RWPE2 (cell line): ENCODE measurements around the gene PCNT.

ENCODE experiments used
- ATAC-seq: fragments of 200-7000 bp; cut with Tn5 transposase; 3 replicates; pipeline ENCODE4 v1.9.1; 2021; ENCODE audit warnings: low read depth
- DNase-seq: peaks from one replicate; pipeline ENCODE4 v3.0.0-alpha.2; 2020; ENCODE audit warnings: low spot score
- H3K27ac ChIP-seq: fragments of 450-650 bp; 2 replicates; pipeline ENCODE4 v1.5.1; 2017; ENCODE audit warnings: mild to moderate bottlenecking; ENCODE audit not compliant: poor library complexity, severe bottlenecking
- H3K27me3 ChIP-seq: fragments of 250-450 bp; sonication (Bioruptor Pico); 2 replicates; pipeline ENCODE4 v1.5.1; 2021; ENCODE audit warnings: mild to moderate bottlenecking, moderate library complexity; ENCODE audit not compliant: insufficient read depth, poor library complexity, severe bottlenecking
- H3K36me3 ChIP-seq: fragments of 250-450 bp; sonication (Bioruptor Pico); 2 replicates; pipeline ENCODE4 v1.5.1; 2020; ENCODE audit warnings: low read depth, mild to moderate bottlenecking, moderate library complexity
- H3K4me1 ChIP-seq: fragments of 250-450 bp; sonication (Bioruptor Pico); 2 replicates; pipeline ENCODE4 v1.5.1; 2021; ENCODE audit warnings: mild to moderate bottlenecking, moderate library complexity; ENCODE audit not compliant: insufficient read depth, poor library complexity, severe bottlenecking
- H3K4me3 ChIP-seq: fragments of 250-450 bp; sonication (Bioruptor Pico); 2 replicates; pipeline ENCODE4 v1.5.1; 2021; ENCODE audit warnings: mild to moderate bottlenecking, moderate library complexity; ENCODE audit not compliant: severe bottlenecking
- H3K9me3 ChIP-seq: fragments of 250-450 bp; sonication (Bioruptor Pico); 2 replicates; pipeline ENCODE4 v1.5.1; 2021; ENCODE audit warnings: mild to moderate bottlenecking, moderate library complexity; ENCODE audit not compliant: severe bottlenecking
- TF ChIP-seq, protein P1 (sequence below): fragments of 450-650 bp; IDR thresholded peaks from one replicate; pipeline ENCODE4 v1.5.1; 2017; ENCODE audit warnings: mild to moderate bottlenecking, moderate library complexity; ENCODE audit not compliant: poor library complexity, severe bottlenecking

Gene PCNT

DNA sequence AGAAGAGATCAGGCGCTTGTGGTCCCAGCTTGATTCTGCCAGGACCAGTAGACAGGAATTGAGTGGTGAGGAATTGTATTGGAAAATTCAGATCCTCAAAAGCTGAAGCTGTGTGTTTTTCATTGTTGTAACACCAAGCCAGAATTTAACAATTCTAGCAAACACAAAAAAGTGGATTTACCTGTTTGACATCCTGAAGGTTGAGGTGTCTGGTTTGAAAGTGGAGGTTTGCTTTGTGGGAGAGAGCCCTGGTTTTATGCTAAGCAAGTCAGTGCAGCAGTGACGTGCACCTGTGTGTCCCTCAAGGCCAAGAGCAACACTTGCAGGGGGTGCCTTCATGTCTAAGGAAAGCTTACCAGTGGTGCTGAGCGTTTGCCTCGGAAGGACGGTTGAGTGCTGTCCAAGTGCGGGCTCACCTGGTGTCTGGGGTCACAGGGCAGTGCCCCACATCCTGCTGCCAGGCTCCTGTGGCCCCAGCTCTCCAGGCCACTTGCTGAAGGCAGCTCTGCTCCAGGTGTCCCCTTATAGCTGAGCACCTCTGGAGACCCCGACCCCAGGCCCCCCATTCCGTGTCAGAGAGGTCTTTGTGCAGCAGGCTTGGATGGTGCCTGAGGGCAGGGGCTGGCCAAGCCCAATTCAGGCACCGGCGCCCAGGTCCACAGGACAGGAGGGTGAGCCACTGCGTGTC, 27.7 kb downstream of the PCNT start:
- no peaks in the 10 kb centered on the region for H3K4me1 ChIP-seq
- no peaks in the 10 kb centered on the region for H3K9me3 ChIP-seq
- DNase-seq, result no peak
- TF ChIP-seq, protein P1, sequence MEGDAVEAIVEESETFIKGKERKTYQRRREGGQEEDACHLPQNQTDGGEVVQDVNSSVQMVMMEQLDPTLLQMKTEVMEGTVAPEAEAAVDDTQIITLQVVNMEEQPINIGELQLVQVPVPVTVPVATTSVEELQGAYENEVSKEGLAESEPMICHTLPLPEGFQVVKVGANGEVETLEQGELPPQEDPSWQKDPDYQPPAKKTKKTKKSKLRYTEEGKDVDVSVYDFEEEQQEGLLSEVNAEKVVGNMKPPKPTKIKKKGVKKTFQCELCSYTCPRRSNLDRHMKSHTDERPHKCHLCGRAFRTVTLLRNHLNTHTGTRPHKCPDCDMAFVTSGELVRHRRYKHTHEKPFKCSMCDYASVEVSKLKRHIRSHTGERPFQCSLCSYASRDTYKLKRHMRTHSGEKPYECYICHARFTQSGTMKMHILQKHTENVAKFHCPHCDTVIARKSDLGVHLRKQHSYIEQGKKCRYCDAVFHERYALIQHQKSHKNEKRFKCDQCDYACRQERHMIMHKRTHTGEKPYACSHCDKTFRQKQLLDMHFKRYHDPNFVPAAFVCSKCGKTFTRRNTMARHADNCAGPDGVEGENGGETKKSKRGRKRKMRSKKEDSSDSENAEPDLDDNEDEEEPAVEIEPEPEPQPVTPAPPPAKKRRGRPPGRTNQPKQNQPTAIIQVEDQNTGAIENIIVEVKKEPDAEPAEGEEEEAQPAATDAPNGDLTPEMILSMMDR, result no peak
- no peak overlapping the region for H3K4me3 ChIP-seq
- no peaks in the 10 kb centered on the region for H3K27me3 ChIP-seq
- no peak for ATAC-seq
- peaks cover 84% of the 10 kb centered on the region for H3K36me3 ChIP-seq
- no peak overlapping the region for H3K27ac ChIP-seq

DNA sequence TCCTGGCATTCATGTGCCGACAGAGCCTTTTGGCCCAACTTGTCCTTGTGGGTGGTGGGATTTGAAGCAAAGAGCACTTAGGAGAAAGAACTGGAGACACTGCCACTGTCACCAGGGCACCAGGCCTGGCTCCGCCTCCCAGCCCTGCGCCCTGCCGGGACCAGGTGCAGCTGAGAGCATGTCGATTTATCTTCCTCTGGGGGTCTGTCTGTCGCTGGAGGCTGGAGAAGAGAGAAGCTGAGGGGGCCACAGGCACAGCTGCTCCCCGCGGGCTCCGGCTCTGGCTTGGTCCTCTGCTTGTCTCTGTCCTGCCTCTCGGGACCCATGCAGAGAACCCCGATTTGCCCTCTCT, 28.2 kb downstream of the PCNT start:
- H3K27ac ChIP-seq, result no peak overlapping the region
- DNase-seq (no peak), ATAC-seq (no peak)
- H3K36me3 ChIP-seq, result peaks cover 83% of the 10 kb centered on the region
- H3K4me3 ChIP-seq, result no peak overlapping the region
- no peaks in the 10 kb centered on the region for H3K9me3 ChIP-seq
- no peaks in the 10 kb centered on the region for H3K4me1 ChIP-seq
- no peaks in the 10 kb centered on the region for H3K27me3 ChIP-seq
- TF ChIP-seq, protein P1, result no peak

DNA sequence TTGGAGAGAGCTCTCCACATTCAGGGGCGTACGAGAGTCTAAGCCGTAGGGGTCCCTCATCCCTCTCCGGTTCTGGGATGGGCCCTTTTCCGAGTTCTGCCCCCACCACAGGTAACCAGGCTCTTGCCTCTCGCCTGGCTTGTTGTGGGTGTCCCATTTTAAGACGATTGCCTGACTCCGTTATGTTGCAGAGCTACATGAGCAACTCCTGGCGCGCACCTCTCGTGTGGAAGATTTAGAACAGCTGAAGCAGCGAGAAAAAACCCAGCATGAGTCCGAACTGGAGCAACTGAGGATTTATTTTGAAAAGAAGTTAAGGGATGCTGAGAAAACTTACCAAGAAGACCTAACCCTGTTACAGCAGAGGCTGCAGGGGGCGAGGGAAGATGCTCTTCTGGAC, 29.0 kb downstream of the PCNT start:
- Histone ChIP-seq H3K4me1 (no peaks in the 10 kb centered on the region), H3K36me3 (peaks cover 83% of the 10 kb centered on the region), H3K9me3 (no peaks in the 10 kb centered on the region), H3K4me3 (no peak overlapping the region), H3K27ac (no peak overlapping the region), H3K27me3 (no peaks in the 10 kb centered on the region)
- TF ChIP-seq, protein P1, result no peak
- ATAC-seq (no peak), DNase-seq (no peak)

DNA sequence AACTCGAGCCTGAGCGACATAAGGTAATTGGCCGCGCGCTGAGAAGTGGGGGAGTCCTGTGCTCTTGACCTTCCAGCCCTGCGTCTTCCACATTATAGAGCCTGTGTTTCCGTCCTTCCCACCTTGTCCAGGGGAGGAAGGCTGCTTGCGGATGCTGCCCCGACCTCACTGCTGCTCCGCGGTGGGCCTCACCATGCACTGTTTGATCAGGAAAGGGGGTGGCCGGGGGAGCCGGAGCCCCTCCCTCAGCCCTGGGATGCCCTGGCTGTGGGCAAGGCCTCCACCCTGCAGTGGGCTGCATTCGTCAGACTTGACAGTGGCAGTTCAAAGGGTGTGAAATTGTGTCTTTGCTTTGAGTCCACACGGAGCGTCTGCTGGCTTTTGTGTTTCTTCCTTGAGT, 30.1 kb downstream of the PCNT start:
- TF ChIP-seq, protein P1, result no peak
- Histone ChIP-seq H3K36me3 (peaks cover 75% of the 10 kb centered on the region), H3K4me1 (no peaks in the 10 kb centered on the region)

DNA sequence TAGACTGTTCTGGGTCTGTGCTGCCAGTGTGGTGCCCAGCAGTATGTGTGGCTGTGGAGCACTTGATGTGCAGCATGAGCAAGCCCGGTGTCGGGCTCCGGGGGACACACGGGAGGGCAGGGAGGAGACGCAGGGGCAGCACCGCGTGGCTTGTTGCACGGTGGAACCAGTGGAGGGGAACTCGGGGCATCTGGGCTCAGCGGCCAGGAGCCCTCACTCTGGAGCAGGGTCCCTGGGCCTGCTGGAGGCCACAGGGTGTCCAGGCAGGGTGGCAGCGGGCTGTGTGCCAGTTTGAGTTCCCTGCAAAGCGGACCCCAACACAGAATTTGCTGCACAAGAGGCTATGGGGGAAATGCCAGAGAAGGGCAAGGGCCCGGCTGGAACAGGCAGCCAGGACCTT, 30.6 kb downstream of the PCNT start:
- H3K4me1 ChIP-seq, result no peaks in the 10 kb centered on the region
- TF ChIP-seq, protein P1, result no peak

More for the DNA sequence above, 30.1 kb downstream of the PCNT start:
- no peak overlapping the region for H3K4me3 ChIP-seq
- H3K9me3 ChIP-seq, result no peaks in the 10 kb centered on the region
- no peak overlapping the region for H3K27ac ChIP-seq
- no peaks in the 10 kb centered on the region for H3K27me3 ChIP-seq
- ATAC-seq (no peak), DNase-seq (no peak)

More for the DNA sequence above, 30.6 kb downstream of the PCNT start:
- H3K9me3 ChIP-seq, result no peaks in the 10 kb centered on the region
- no peak overlapping the region for H3K4me3 ChIP-seq
- peaks cover 70% of the 10 kb centered on the region for H3K36me3 ChIP-seq
- H3K27me3 ChIP-seq, result no peaks in the 10 kb centered on the region
- no peak overlapping the region for H3K27ac ChIP-seq
- ATAC-seq (no peak), DNase-seq (no peak)
